WERI-Rb-1 (cell line): Measurements from ENCODE around the gene PEX26.

ENCODE experiments used
- DNase-seq: peaks from one replicate; pipeline ENCODE4 v3.0.0-alpha.2; 2020
- H3K27ac ChIP-seq: fragments of 250-450 bp; sonication (Bioruptor Pico); 2 replicates; pipeline ENCODE4 v1.5.1; 2020; ENCODE audit warnings: mild to moderate bottlenecking, moderate library complexity
- H3K27me3 ChIP-seq: fragments of 250-450 bp; sonication (Bioruptor Pico); 2 replicates; pipeline ENCODE4 v1.5.1; 2021; ENCODE audit warnings: mild to moderate bottlenecking, low read depth, moderate library complexity; ENCODE audit not compliant: insufficient read depth, severe bottlenecking
- H3K36me3 ChIP-seq: fragments of 250-450 bp; sonication (Bioruptor Pico); 2 replicates; pipeline ENCODE4 v1.5.1; 2020; ENCODE audit warnings: mild to moderate bottlenecking, moderate library complexity
- H3K4me3 ChIP-seq: 2 replicates; pipeline ENCODE4 v1.5.1; 2011; ENCODE audit warnings: low read depth, mild to moderate bottlenecking, control low read depth, low read length
- H3K9me3 ChIP-seq: fragments of 250-450 bp; sonication (Bioruptor Pico); 2 replicates; pipeline ENCODE4 v1.5.1; 2021; ENCODE audit warnings: mild to moderate bottlenecking, moderate library complexity; ENCODE audit not compliant: severe bottlenecking
- TF ChIP-seq, protein P1 (sequence below): IDR thresholded peaks from 2 replicates; pipeline ENCODE4 v1.5.1; 2011; ENCODE audit warnings: low read depth, mild to moderate bottlenecking, control low read depth, inconsistent platforms, low read length

Gene PEX26

DNA sequence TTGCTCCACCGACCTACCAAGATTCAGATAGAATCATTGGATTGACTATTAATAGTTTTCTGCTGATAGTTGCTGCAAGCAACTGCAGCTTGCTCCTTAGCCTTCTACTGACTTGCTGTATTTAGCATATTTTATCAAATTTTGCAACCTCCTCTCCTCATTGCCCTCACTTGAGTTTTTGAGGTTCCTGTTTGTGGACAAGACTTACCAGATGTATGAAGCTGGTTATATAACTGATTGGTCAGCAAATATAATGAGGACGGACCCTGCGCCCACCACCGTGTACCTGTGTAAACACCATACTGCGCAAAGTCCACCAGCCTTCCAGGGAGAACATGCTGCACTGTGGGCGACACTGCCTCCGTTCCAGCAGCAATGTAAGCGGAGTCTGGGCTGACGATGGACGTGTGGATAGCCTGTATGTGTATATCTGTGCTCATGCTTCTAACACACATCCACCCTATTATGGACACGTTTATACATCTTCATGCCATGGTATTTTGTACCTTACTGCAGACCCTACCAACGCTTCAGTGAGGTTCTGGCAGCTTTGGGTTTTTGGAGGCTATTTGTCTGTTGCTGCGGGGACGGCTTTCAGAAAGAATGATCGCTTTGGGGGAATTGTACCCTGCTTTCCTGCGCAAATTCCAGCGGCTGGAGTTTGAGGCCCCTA, 70.6 kb downstream of the PEX26 start:
- no peak overlapping the region for H3K4me3 ChIP-seq

DNA sequence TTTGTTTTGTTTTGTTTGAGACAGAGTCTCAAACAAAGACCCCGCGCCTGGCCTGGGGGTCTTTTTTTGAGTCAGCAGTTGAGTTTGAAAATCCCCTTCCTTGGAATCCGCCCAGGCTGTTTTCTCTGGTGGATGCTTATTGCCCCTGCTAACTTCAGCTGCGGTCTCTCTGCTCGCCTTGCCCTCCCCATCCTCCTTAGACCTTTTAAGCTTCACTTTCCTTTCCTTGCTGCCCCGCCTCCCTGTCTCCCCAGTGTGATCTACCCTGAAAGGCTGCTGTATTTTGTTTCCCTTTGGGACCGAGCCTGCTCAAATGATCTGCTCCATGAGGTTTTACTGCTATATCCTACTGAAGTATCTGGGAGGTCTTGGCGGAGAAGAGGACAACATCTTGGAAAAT, 74.7 kb downstream of the PEX26 start:
- DNase-seq, result no peak
- H3K27ac ChIP-seq, result no peak overlapping the region
- no peak overlapping the region for H3K4me3 ChIP-seq
- H3K27me3 ChIP-seq, result no peaks in the 10 kb centered on the region
- no peaks in the 10 kb centered on the region for H3K9me3 ChIP-seq
- TF ChIP-seq, protein P1, sequence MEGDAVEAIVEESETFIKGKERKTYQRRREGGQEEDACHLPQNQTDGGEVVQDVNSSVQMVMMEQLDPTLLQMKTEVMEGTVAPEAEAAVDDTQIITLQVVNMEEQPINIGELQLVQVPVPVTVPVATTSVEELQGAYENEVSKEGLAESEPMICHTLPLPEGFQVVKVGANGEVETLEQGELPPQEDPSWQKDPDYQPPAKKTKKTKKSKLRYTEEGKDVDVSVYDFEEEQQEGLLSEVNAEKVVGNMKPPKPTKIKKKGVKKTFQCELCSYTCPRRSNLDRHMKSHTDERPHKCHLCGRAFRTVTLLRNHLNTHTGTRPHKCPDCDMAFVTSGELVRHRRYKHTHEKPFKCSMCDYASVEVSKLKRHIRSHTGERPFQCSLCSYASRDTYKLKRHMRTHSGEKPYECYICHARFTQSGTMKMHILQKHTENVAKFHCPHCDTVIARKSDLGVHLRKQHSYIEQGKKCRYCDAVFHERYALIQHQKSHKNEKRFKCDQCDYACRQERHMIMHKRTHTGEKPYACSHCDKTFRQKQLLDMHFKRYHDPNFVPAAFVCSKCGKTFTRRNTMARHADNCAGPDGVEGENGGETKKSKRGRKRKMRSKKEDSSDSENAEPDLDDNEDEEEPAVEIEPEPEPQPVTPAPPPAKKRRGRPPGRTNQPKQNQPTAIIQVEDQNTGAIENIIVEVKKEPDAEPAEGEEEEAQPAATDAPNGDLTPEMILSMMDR, result no peak
- no peaks in the 10 kb centered on the region for H3K36me3 ChIP-seq

More for the DNA sequence above, 70.6 kb downstream of the PEX26 start:
- Histone ChIP-seq H3K36me3 (no peaks in the 10 kb centered on the region), H3K27me3 (no peaks in the 10 kb centered on the region), H3K27ac (no peak overlapping the region), H3K9me3 (no peaks in the 10 kb centered on the region)
- no peak for DNase-seq
- TF ChIP-seq, protein P1, result no peak

DNA sequence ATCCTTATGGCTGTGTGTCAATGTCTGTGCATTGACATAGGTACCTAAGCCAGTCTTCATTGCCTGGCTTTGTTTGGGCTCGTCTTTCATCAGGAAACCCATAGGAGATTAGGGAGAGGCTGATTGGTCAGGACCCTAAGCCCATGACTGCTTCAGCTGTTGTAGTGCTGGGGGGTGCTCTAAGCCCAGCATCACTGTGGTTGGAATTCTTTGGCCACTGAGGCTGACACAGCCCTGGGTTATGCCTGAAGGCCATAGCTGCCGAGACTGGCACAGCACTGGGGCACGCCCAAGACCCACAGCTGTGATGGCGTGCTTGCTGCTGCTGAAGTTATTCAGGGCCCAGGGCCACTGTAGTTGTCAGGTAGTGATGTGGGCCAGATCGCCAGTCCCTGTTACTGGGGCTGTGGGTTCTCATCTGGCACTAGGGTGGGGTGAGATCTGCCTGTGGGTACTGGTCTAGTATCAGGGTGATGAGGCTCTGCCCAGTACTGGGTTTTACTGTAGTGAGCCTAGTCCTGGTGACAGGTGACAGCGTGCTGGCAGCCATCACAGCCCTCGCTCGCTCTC, 77.1 kb downstream of the PEX26 start:
- no peak overlapping the region for H3K27ac ChIP-seq
- TF ChIP-seq, protein P1, result no peak
- no peak overlapping the region for H3K4me3 ChIP-seq
- H3K27me3 ChIP-seq, result no peaks in the 10 kb centered on the region
- no peaks in the 10 kb centered on the region for H3K36me3 ChIP-seq
- DNase-seq, result no peak
- no peaks in the 10 kb centered on the region for H3K9me3 ChIP-seq
